Activated T-cell treated with anti-CD3 and anti-CD28 coated beads for 24 hours (primary cell): ENCODE data around the gene CACNA1C.

Experiments used
- DNase-seq: peaks from one replicate; pipeline ENCODE4 v3.0.0-alpha.2; 2020; ENCODE audit warnings: low read depth

Gene CACNA1C

GRCh38 chr12:2298556-2299200 is 245.9 kb downstream of the CACNA1C start:
- DNase-seq, result no peak

GRCh38 chr12:2299206-2299605 is 246.4 kb downstream of the CACNA1C start:
- DNase-seq, result no peak

GRCh38 chr12:2300168-2300567 is 247.4 kb downstream of the CACNA1C start:
- DNase-seq, result no peak

GRCh38 chr12:2300886-2301285 is 248.1 kb downstream of the CACNA1C start:
- no peak for DNase-seq

GRCh38 chr12:2301531-2302461 is 249.0 kb downstream of the CACNA1C start:
- DNase-seq, result no peak

GRCh38 chr12:2302711-2303580 is 250.2 kb downstream of the CACNA1C start:
- DNase-seq, result no peak

- no peak for DNase-seq
These were observed 251.4 kb downstream of the CACNA1C start for GRCh38 chr12:2304223-2304622.

- no peak for DNase-seq
These were observed 253.2 kb downstream of the CACNA1C start for GRCh38 chr12:2306012-2306411.

GRCh38 chr12:2306735-2307134 is 253.9 kb downstream of the CACNA1C start:
- DNase-seq, result no peak

GRCh38 chr12:2307550-2307949 is 254.8 kb downstream of the CACNA1C start:
- no peak for DNase-seq

GRCh38 chr12:2309647-2310046 is 256.9 kb downstream of the CACNA1C start:
- no peak for DNase-seq

GRCh38 chr12:2311020-2311778 is 258.4 kb downstream of the CACNA1C start:
- DNase-seq, result no peak

- DNase-seq, result no peak
These were observed 259.4 kb downstream of the CACNA1C start for GRCh38 chr12:2312175-2312574.

GRCh38 chr12:2312770-2313169 is 260.0 kb downstream of the CACNA1C start:
- no peak for DNase-seq

- DNase-seq, result no peak
These were observed 261.7 kb downstream of the CACNA1C start for GRCh38 chr12:2314492-2314891.

GRCh38 chr12:2317772-2318171 is 265.0 kb downstream of the CACNA1C start:
- DNase-seq, result no peak

- DNase-seq, result no peak
These were observed 265.5 kb downstream of the CACNA1C start for GRCh38 chr12:2318286-2318685.

GRCh38 chr12:2319136-2319535 is 266.3 kb downstream of the CACNA1C start:
- no peak for DNase-seq

- DNase-seq, result no peak
These were observed 267.1 kb downstream of the CACNA1C start for GRCh38 chr12:2319737-2320506.

- no peak for DNase-seq
These were observed 268.1 kb downstream of the CACNA1C start for GRCh38 chr12:2320841-2321240.
